Fibroblast of villous mesenchyme (primary cell): ENCODE data around the gene RRBP1. TPM values are rescaled to one million over a fixed set of nuclear protein-coding genes. Genes with fewer than 3 reads are reported as not detected.

Source experiments
- DNase-seq: peaks from one replicate; pipeline ENCODE4 v3.0.0-alpha.2; 2010; ENCODE audit warnings: low read depth
- H3K4me3 ChIP-seq: 2 replicates; pipeline ENCODE4 v1.5.1; 2011; ENCODE audit warnings: low read depth, mild to moderate bottlenecking, low read length
- total RNA-seq: library from RNA; depleted of rRNA; stranded (reverse); fragments of >200 nt; gene quantifications from 2 replicates; pipeline ENCODE4 v1.2.3, GENCODE V29; 2012
- TF ChIP-seq, protein P1 (sequence below): IDR thresholded peaks from 2 replicates; pipeline ENCODE4 v1.5.1; 2012; ENCODE audit warnings: low read depth, mild to moderate bottlenecking, low read length; ENCODE audit not compliant: insufficient read depth

RRBP1 gene
- total RNA-seq, 1 donor: 123 TPM

DNA sequence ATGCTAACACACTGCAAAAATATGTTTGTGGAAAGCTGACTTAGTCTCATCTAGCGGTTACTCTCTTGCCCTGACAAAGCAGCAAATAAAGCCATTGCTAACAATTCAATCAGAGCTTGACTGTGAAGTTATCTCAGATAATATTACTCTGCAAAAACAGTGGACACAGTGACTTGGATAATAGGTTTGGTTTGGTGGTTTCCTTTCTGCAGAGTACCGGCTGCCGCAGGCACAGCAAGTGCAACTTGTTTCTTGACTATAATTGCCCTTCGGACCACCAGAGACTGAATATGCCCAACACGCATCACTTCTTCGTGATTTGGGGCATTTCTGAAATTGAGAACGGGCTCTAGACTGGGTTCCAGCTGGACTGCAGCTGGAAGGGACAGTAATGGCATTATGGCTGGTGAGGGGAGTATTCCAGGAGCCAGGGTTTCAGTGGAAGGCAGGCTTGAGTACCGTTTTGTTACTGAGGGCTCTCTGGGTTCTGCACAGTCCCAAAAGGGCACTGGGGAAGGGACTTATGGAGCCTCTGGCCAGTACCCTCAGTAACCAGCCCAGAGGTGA, 72.1 kb downstream of the RRBP1 start:
- H3K4me3 ChIP-seq: no peak overlapping the region
- TF ChIP-seq, protein P1, sequence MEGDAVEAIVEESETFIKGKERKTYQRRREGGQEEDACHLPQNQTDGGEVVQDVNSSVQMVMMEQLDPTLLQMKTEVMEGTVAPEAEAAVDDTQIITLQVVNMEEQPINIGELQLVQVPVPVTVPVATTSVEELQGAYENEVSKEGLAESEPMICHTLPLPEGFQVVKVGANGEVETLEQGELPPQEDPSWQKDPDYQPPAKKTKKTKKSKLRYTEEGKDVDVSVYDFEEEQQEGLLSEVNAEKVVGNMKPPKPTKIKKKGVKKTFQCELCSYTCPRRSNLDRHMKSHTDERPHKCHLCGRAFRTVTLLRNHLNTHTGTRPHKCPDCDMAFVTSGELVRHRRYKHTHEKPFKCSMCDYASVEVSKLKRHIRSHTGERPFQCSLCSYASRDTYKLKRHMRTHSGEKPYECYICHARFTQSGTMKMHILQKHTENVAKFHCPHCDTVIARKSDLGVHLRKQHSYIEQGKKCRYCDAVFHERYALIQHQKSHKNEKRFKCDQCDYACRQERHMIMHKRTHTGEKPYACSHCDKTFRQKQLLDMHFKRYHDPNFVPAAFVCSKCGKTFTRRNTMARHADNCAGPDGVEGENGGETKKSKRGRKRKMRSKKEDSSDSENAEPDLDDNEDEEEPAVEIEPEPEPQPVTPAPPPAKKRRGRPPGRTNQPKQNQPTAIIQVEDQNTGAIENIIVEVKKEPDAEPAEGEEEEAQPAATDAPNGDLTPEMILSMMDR: no peak
- no peak for DNase-seq

DNA sequence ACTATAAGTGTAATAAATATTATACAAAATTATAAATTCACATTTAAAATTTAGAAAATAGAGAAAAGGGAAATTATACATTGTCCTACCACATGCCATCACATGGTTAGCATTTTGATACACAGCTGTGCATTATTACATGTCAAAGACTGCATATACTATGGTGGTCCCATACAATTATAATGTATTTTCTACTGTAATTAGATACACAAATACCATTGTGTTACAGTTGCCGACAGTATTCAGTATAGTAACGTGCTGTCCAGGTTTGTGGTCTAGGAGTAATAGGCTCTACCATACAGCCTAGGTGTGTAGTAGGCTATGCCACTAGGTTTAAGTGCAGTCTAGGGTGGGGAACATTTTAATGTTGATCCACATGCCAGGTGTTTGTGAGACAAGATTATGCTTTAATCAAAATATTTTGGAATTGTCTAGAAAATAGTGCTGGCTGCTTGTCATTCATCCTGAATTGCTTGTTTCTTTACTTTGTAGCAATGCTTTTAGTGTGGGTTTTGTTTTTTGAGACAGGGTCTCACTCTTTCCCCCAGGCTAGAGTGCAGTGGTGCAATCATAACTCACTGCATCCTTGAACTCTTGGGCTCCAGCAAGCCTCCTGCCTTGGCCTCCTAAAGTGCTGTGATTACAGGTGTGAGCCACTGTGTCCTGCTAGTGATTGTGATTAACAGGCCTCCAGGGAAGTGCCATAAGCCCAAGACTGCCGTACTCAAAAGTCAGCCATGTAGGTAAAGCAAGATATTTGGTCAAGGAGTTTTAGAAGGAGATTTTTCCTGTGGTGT, 73.1 kb downstream of the RRBP1 start:
- no peak overlapping the region for H3K4me3 ChIP-seq
- no peak for DNase-seq
- TF ChIP-seq, protein P1: no peak

DNA sequence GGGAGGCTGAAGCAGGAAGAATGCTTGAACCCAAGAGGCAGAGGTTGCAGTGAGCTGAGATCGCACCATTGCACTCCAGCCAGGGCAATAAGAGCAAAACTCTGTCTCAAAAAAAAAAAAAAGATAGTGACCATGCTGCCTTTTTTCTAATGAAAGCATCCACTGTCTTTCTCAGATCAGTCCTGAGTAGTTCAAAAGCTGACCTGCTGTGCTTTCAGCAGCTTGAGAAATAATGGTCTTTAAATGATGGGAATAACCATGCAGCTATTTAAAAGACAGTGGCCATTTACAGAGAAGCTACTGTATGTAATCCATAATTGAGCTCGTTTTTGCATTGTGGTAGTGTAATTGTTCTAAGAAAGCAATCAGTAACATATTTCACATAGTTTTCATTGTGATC, 76.0 kb downstream of the RRBP1 start:
- TF ChIP-seq, protein P1: no peak
- DNase-seq: no peak

DNA sequence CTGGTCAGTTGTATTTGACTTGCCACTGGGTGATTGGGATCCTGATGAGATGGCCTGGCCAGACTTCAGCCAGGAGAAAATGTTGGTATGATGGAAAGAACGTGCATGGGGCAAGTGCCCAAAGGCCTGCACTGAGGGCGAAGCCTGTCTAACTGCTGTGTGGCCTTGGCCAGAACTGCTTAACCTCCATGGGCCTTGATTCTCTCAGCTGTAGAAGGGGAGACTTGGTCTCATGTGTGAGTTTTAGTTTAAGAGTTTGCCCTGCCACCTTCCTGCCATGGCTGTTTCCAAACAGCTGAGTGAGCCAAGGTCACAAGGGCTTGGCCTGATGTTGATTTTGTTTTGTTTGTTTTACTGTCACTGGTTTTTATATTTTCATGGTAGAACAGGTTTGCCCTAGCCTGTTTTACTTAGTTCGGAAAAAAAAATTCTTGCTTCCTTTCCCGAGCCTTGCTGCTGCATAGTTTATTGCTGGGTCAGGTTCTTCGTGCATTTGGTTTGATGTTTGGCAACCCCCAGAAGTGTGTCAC, 76.8 kb downstream of the RRBP1 start:
- TF ChIP-seq, protein P1: no peak
- H3K4me3 ChIP-seq: no peak overlapping the region
- no peak for DNase-seq

More for the DNA sequence above, 76.0 kb downstream of the RRBP1 start:
- no peak overlapping the region for H3K4me3 ChIP-seq

DNA sequence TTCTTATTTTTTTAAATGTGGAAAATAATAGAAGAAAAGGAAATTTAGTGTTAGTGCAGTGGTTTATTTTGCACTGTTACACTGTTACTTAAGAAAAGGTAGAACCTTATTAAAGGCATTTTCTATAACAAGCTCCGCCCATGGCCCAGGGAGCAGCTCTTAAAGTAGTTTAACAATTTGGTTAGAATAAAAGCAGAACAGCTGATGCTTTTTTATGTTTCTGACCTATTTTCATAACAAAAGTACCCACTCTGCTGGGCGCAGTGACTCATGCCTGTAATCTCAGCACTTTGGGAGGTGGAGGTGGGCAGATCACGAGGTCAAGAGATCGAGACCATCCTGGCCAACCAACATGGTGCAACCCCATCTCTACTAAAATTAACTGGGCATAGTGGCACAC, 79.5 kb downstream of the RRBP1 start:
- TF ChIP-seq, protein P1: no peak

DNA sequence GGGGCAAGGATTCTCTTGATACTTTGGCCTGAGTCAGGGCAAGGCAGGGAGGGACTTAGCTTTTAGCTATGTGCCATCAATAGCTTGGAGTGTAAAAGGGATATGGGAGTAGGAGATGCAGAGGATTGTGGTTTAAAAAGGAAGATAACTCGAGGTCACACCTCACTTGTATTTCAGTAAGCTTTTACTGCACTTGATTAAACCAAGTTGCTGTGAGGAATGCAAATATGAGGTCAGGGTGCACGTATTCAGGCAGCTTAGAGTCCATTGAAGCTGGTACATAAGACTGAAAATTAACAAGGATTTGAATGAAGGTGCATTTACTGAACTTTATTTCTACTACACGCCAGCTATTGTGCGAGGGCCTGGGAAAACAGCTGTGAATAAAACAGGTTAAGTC, 80.1 kb downstream of the RRBP1 start:
- TF ChIP-seq, protein P1: no peak
- H3K4me3 ChIP-seq: no peak overlapping the region
- DNase-seq: peak; percentile 12

More for the DNA sequence above, 79.5 kb downstream of the RRBP1 start:
- DNase-seq: no peak
- H3K4me3 ChIP-seq: no peak overlapping the region
